Measurements from ENCODE around the gene CEACAM1.
"Not testable (repeated sequence)": the region's sequence is repeated elsewhere in the genome, so short reads cannot be mapped to it uniquely, and the experiment has no call there.

Gene CEACAM1

GRCh38 chr19:42528354-42529247, at the start of gene CEACAM1:
TSS of gene CEACAM1 (minus strand) at chr19:42528481. CDS start at chr19:42528374, 107 bp downstream.
- in situ Hi-C loops (cut with MboI; ENCODE audit: low sequenced_read_pairs) = no loop called here

DNA sequence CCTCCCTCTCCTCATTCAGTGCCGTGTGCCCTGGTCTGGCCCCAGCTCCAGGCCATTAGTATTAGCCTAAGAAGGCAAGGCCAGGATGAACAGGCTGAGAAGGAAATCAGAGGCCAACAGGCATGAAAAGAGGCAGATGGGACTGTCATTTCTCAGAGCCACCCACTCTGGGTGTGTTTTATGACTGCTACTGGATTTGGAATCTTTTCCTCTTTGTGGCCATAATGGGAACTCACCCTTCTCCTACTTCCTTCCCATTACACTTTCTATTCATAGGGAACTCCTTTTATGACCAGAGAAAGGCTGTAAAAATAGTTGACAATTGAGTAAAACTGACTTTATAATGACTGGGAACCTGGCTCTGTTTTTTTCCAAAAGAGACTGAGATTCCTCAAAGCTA, 48.7 kb upstream of the CEACAM1 start:
- in situ Hi-C loops (cut with MboI; ENCODE audit: low sequenced_read_pairs) = no loop called here

DNA sequence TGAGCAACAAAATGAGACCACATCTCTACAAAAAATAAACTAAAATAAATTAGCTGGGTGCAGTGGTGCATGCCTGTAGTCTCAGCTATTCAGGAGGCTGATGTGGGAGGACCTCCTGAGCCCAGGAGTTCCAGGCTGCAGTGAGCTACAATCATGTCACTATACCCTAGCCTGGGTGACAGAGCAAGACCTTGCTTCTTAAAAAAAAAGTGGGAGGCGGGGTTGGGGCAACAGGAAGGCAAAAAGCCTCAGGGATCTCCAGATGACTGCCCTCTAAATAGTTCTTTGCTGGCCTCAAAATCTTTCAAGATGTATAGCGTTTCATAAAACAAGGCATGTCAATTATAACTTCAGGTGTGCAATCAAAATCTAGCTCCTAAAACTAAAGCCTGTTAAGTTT, 48.0 kb upstream of the CEACAM1 start:
- in situ Hi-C loops (cut with MboI; ENCODE audit: low sequenced_read_pairs) = no loop called here

DNA sequence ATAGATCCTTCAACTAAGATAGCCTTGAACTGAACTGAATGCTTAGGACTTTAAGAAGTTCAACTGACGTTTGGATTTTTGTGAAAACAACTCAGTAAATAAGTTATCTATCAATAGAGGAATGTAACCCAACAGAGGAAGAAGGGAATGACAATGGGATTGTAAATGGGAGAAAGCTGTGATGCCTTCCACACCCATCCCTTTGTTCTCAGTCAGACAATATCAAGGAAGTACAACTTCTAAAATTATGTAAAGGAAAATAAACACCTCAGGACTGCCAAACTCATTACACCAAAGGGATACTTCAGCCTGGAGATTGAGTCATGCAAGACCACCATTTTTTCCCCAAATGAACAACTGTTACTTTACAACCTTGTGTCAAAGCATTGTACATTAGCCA, 45.4 kb upstream of the CEACAM1 start:
- in situ Hi-C loops (cut with MboI; ENCODE audit: low sequenced_read_pairs) = no loop called here

- in situ Hi-C loops (cut with MboI; ENCODE audit: low sequenced_read_pairs) = no loop called here
These were observed 42.8 kb upstream of the CEACAM1 start for GRCh38 chr19:42571116-42571515.

- in situ Hi-C loops (cut with MboI; ENCODE audit: low sequenced_read_pairs) = no loop called here
These were observed 40.9 kb upstream of the CEACAM1 start for GRCh38 chr19:42569193-42569592.

- in situ Hi-C loops (cut with MboI; ENCODE audit: low sequenced_read_pairs) = no loop called here
These were observed 39.7 kb upstream of the CEACAM1 start for GRCh38 chr19:42568006-42568405.

GRCh38 chr19:42567567-42567966, 39.3 kb upstream of the CEACAM1 start:
- in situ Hi-C loops (cut with MboI; ENCODE audit: low sequenced_read_pairs) = no loop called here

DNA sequence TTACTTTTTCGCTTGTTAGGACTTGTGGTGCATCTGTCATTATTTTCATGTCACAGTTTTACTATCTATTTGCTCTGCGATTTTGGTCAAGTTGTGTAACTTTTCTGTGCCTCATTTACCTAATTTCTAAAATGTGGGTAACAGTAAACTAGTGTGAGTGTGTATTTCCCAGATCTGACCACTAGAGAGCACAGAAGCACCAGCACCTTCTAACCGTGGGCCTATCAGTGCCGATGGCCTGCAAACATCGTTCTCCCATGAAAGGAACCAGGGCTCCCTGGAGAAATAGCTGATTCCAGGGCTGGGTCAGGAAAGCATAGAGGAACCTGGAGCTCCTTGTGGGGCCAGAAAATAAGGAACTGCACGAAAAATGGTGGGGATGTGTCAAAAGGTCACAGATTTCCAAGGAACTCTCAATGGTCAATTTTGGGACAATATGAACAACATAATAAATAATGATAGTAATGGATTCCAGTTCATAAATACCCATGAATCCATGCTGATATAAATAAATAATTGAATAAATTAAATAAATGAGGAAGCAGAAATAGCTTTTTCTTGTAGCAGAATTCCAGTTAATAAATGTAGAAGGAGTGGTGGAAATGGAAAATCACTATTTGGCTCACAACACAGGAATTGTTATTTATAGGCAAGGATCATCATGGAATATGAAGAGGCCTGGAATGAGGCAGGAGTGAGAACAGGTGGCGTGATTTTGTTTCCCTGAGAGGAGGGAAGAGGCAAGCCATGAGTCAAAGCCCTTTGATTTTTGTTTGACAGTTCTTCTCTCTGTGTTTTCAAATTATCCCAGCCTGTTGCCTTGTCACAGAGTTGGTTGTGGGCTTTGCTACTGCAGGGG, 35.3 kb upstream of the CEACAM1 start:
- in situ Hi-C loops (cut with MboI; ENCODE audit: low sequenced_read_pairs) = no loop called here

DNA sequence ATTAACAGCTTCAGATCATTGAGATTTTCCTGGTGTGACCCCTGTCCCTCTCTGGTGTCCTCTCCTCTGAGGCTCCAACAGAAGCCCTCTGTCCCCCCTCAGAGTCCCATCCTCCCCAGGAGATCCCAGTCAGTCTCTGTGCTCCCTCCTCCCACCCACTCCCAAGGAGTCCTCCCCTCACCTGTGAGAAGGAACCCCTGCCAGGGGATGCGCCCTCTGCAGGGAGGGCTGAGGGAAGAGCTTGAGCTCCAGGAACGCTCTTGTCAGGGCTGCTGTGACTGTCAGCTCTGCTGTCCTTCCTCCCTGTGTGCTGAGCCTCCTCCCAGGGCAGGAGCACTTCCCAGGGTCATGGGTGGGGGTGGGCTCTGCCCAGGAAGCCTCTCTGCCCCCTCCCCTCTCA, 33.2 kb upstream of the CEACAM1 start:
- in situ Hi-C loops (cut with MboI; ENCODE audit: low sequenced_read_pairs) = no loop called here

DNA sequence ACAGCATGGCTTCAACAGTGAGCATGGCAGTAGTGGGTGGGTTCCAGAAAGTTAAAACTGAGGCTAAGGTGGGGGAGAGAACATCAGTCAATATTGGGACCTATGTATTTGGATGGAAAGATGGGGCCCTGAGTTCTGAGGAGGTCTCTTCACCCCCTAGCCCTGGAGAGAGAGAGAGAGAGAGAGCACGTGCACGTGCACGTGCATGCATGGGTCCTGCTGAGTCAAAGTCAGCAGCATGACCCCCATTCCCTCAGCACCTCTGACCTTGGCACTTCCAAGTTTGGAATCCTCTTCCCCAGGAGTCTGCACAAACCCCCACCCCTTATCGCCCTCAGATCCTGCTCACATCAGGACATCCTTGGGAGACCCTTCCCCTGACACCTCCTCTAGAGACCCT, 32.5 kb upstream of the CEACAM1 start:
- in situ Hi-C loops (cut with MboI; ENCODE audit: low sequenced_read_pairs) = no loop called here

DNA sequence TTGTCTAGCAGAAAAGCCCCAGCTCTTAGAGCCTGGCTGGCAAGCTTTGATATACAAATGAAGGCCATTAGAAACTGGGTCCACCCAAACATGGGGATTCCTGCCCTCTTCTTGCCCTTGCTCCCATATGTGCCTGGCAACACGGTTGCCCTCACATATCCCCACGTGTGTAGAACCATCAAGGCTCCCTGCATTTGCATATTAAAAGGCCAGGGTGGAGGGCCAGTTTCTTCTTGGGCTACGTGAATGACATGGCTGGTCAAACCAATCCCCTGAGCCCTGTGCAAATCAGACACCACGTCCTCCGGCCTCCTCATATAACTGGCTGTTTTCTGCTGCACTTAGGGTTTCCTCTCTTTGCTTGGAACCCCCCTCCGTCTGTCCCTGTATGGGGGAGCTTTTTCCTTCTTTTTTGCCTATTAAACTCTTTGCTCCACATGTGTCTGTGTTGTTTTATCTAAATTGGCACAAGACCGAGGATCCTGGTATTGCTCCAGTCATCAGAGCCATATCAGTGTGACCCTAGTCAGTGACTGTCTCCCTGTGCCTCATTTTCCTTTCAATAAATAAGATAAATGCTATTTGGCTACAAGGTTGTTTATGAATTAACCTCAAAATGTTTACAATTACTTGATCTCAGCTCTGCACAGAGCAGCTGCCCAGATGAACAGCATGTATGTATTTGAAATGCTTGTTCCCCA, 30.3 kb upstream of the CEACAM1 start:
- in situ Hi-C loops (cut with MboI; ENCODE audit: low sequenced_read_pairs) = no loop called here

- in situ Hi-C loops (cut with MboI; ENCODE audit: low sequenced_read_pairs) = not testable (repeated sequence)
These were observed 29.1 kb upstream of the CEACAM1 start for GRCh38 chr19:42557386-42557871.

DNA sequence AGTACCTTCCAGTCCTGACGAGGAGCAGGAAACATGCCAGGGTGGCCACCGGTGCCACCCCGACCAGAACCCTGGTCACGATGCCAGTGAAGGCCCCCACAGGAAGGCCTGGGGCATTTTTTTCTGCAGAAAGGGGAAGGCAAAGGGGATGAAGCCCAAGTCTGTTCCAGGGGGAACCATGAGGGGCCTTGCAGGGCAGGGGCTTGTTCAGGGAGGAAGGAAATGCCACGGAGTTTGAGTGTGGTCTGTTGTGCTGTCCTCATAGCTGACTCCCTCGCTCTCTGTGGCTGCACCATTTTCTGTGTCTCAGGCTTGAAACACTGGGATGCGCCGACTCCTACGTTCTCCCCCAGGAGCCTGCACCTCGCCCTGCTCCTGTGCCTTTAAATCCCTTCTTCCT, 27.5 kb upstream of the CEACAM1 start:
- in situ Hi-C loops (cut with MboI; ENCODE audit: low sequenced_read_pairs) = no loop called here

DNA sequence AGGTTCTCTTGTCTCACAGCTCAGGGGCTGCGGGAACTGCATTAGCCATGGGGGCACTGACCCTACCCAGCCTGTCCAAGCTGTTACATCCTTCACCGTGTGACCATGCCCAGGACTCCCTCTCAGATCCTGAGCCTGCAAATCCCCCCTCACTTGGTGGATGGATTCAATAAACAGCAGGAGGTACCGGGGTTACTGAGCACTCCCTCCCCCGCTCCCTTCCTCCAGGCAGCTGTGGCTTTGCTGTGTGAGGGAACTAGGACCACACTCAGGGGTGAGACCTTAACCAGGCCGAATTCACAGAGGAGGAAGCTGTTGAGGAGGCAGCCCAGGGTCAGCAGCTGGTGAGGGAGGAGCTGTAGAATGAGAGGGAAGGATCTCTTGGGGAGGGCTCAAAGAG, 27.0 kb upstream of the CEACAM1 start:
- in situ Hi-C loops (cut with MboI; ENCODE audit: low sequenced_read_pairs) = no loop called here

GRCh38 chr19:42554046-42554575, 25.8 kb upstream of the CEACAM1 start:
- in situ Hi-C loops (cut with MboI; ENCODE audit: low sequenced_read_pairs) = no loop called here

GRCh38 chr19:42553292-42554045, 25.2 kb upstream of the CEACAM1 start:
- in situ Hi-C loops (cut with MboI; ENCODE audit: low sequenced_read_pairs) = no loop called here

- in situ Hi-C loops (cut with MboI; ENCODE audit: low sequenced_read_pairs) = no loop called here
These were observed 24.1 kb upstream of the CEACAM1 start for GRCh38 chr19:42552086-42553065.

GRCh38 chr19:42550521-42550920, 22.2 kb upstream of the CEACAM1 start:
- in situ Hi-C loops (cut with MboI; ENCODE audit: low sequenced_read_pairs) = not testable (repeated sequence)
